Measurements from ENCODE around the gene PNPT1. TPM values are rescaled to one million over a fixed set of nuclear protein-coding genes. Genes with fewer than 3 reads are reported as not detected.

Gene PNPT1
- total RNA-seq, 1 donor, result 22.8 TPM

DNA sequence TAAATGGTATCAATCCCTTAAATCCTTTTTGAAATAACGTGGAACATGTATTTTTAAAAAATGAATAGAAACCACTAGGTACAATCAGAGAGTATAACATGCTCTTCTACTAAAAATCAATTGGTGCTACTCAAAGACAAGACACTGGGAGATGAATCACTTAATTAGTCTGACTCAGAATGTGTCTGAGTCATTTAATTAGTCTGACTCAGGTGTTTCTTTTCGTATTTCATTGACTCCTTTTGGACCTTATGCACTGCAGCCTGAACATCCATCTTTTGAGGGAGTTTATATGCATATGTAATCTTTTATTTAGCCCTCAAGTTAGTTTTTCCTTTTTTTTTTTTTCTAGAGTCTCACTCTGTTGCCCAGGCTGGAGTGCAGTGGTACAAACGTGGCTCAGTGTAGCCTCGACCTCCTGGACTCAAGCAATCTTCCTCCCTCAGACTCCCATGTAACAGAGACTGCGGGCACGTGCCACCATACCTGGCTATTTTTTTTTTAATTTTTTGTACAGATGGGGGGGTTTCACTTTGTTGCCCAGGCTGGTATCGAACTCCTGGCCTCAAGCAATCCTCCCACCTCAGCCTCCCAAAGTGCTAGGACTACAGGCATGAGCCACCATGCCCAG, 102.7 kb downstream of the PNPT1 start:
- peaks cover 14% of the 10 kb centered on the region for H3K4me1 ChIP-seq (ENCODE audit: insufficient read depth, low read length)
- H3K27ac ChIP-seq (ENCODE audit: low read depth, low read length), result peak overlapping the region; percentile 18
- DNase-seq (ENCODE audit: insufficient read length, low spot score, missing footprints), result peak; percentile 65
- peaks cover 3% of the 10 kb centered on the region for H4K20me1 ChIP-seq (ENCODE audit: insufficient read depth, low read length)
- peaks cover 5% of the 10 kb centered on the region for H3K36me3 ChIP-seq (ENCODE audit: insufficient read depth, low read length)
- H3K4me2 ChIP-seq (ENCODE audit: insufficient read depth, low read length), result peak overlapping the region; percentile 35
- no peaks in the 10 kb centered on the region for H3K27me3 ChIP-seq (ENCODE audit: insufficient read depth, low read length)
- no peak overlapping the region for H3K4me3 ChIP-seq (ENCODE audit: insufficient read depth, low read length)
- TF ChIP-seq, protein P1, sequence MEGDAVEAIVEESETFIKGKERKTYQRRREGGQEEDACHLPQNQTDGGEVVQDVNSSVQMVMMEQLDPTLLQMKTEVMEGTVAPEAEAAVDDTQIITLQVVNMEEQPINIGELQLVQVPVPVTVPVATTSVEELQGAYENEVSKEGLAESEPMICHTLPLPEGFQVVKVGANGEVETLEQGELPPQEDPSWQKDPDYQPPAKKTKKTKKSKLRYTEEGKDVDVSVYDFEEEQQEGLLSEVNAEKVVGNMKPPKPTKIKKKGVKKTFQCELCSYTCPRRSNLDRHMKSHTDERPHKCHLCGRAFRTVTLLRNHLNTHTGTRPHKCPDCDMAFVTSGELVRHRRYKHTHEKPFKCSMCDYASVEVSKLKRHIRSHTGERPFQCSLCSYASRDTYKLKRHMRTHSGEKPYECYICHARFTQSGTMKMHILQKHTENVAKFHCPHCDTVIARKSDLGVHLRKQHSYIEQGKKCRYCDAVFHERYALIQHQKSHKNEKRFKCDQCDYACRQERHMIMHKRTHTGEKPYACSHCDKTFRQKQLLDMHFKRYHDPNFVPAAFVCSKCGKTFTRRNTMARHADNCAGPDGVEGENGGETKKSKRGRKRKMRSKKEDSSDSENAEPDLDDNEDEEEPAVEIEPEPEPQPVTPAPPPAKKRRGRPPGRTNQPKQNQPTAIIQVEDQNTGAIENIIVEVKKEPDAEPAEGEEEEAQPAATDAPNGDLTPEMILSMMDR (IDR thresholded peaks at IDR 0.05; ENCODE audit: extremely low read depth, low read depth, low read length), result no peak
- no peaks in the 10 kb centered on the region for H3K9me3 ChIP-seq (ENCODE audit: low read depth, low read length)
- H3K79me2 ChIP-seq (ENCODE audit: insufficient read depth, low read length), result peaks cover 28% of the 10 kb centered on the region
- no peak overlapping the region for H2AFZ ChIP-seq (ENCODE audit: low read length)

DNA sequence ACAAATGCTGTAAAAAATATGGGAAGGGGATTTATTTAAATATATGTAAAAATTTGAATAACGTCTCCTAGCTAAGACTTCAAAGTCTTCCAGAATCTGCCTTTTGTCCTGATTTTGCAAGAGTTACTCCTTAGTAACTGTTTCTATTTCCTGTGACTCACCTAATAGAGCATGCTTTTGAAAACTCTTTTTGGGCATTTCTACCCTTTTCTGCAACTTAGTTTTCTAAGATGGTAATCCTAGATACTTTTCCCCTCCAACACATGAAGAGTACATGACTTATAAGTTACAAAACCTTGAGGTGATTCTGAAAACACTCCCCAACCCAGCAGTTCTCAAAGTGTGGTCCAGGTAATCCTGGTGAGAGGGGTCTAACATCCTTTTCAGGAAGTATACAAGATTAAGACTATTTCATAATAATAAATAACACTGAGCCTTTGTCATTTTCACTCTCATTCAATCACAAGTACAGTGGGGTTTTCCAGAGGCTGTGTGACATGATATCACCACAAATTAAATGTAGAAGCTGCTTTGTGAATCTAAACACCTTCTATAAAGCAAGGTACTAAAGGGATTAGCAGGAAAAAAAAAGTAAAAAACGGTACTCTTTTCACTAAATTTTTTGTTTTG, 108.1 kb downstream of the PNPT1 start:
- Histone ChIP-seq H3K4me3 (ENCODE audit: insufficient read depth, low read length) (peak overlapping the region; percentile 52), H3K36me3 (ENCODE audit: insufficient read depth, low read length) (peaks cover 6% of the 10 kb centered on the region), H4K20me1 (ENCODE audit: insufficient read depth, low read length) (no peaks in the 10 kb centered on the region), H3K79me2 (ENCODE audit: insufficient read depth, low read length) (peaks cover 22% of the 10 kb centered on the region), H3K27me3 (ENCODE audit: insufficient read depth, low read length) (no peaks in the 10 kb centered on the region), H3K4me1 (ENCODE audit: insufficient read depth, low read length) (peaks cover 34% of the 10 kb centered on the region), H3K27ac (ENCODE audit: low read depth, low read length) (peak overlapping the region; percentile 97), H3K4me2 (ENCODE audit: insufficient read depth, low read length) (peak overlapping the region; percentile 79), H3K9me3 (ENCODE audit: low read depth, low read length) (no peaks in the 10 kb centered on the region), H2AFZ (ENCODE audit: low read length) (no peak overlapping the region)
- TF ChIP-seq, protein P1 (IDR thresholded peaks at IDR 0.05; ENCODE audit: extremely low read depth, low read depth, low read length), result no peak
- no peak for DNase-seq (ENCODE audit: insufficient read length, low spot score, missing footprints)

Other genes starting within 250 kb of the PNPT1 start
- 30.4 and 35.1 TPM in 2 replicates for gene CFAP36, start 174.1 kb downstream of the PNPT1 start, total RNA-seq
- 36.5 and 37.6 TPM in 2 replicates for gene PPP4R3B, start 76.2 kb downstream of the PNPT1 start, total RNA-seq
- 1,402 and 1,564 TPM in 2 replicates for gene EFEMP1, start 229.9 kb upstream of the PNPT1 start, total RNA-seq